Fibroblast of pulmonary artery (primary cell): ENCODE measurements around the gene CHAF1A.

Experiments used
- DNase-seq: peaks from one replicate; pipeline ENCODE4 v3.0.0-alpha.2; 2010; ENCODE audit warnings: low read depth
- H3K4me3 ChIP-seq: replicated peaks from 2 replicates; pipeline ENCODE4 v1.5.1; 2011; ENCODE audit warnings: low read depth, mild to moderate bottlenecking, control low read depth, low read length, moderate library complexity
- TF ChIP-seq, protein P1 (sequence below): IDR thresholded peaks from 2 replicates; pipeline ENCODE4 v1.5.1; 2011; ENCODE audit warnings: mild to moderate bottlenecking, control low read depth, low read length, inconsistent platforms; ENCODE audit errors: missing control alignments

CHAF1A gene

DNA sequence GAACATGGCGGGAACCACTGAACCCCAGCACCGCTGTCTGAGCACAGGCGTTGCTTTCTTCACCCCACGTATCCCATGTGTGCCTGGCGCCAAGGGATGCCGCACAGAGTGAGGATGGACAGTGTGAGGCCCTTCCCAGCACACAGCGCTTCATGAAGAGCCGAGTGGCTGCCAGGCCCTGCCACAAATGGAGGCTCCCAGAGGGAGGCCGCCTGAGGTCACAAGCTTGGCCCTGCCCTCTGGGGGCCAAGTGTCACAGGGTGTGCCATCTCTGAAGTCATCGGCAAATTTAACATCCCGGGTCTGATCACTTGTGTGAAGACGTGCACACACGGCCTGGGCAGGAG, 34.7 kb upstream of the CHAF1A start:
- H3K4me3 ChIP-seq, result no peak overlapping the region
- DNase-seq, result no peak
- TF ChIP-seq, protein P1, sequence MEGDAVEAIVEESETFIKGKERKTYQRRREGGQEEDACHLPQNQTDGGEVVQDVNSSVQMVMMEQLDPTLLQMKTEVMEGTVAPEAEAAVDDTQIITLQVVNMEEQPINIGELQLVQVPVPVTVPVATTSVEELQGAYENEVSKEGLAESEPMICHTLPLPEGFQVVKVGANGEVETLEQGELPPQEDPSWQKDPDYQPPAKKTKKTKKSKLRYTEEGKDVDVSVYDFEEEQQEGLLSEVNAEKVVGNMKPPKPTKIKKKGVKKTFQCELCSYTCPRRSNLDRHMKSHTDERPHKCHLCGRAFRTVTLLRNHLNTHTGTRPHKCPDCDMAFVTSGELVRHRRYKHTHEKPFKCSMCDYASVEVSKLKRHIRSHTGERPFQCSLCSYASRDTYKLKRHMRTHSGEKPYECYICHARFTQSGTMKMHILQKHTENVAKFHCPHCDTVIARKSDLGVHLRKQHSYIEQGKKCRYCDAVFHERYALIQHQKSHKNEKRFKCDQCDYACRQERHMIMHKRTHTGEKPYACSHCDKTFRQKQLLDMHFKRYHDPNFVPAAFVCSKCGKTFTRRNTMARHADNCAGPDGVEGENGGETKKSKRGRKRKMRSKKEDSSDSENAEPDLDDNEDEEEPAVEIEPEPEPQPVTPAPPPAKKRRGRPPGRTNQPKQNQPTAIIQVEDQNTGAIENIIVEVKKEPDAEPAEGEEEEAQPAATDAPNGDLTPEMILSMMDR, result no peak

DNA sequence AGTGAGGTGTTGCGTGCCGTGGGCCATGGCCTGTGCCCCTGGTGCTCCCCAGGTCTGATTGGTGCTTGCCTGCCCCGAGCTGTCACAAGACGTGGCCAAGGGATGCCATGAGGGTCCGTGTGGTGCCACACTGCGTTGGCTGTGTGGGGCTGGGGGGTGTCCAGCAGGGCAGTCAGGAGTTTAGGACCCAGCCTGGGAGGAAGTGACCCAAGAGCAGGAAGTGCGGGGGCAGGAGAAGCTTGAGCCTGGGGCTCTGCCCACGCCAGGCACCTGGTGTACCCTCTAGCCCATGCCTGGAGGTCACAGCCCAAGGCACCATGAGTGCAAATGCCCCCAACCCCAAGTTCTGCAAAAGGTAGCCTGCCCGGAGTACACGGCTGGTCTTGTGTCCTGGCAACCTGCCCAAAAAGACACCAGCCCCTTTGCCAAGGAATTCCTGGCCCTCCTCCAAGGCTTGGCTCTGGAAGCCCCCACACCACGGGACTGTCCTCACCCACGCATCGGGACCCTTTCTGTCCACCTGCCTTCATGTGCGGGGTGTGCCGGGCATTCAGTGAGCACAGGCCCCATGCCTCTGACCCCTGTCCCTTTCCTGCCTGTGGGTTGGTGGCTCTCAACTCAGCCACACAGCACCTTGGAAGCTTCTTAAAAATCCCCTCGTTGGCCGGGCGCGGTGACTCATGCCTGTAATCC, 34.2 kb upstream of the CHAF1A start:
- H3K4me3 ChIP-seq, result no peak overlapping the region
- TF ChIP-seq, protein P1, result no peak
- peak; percentile 35 for DNase-seq

DNA sequence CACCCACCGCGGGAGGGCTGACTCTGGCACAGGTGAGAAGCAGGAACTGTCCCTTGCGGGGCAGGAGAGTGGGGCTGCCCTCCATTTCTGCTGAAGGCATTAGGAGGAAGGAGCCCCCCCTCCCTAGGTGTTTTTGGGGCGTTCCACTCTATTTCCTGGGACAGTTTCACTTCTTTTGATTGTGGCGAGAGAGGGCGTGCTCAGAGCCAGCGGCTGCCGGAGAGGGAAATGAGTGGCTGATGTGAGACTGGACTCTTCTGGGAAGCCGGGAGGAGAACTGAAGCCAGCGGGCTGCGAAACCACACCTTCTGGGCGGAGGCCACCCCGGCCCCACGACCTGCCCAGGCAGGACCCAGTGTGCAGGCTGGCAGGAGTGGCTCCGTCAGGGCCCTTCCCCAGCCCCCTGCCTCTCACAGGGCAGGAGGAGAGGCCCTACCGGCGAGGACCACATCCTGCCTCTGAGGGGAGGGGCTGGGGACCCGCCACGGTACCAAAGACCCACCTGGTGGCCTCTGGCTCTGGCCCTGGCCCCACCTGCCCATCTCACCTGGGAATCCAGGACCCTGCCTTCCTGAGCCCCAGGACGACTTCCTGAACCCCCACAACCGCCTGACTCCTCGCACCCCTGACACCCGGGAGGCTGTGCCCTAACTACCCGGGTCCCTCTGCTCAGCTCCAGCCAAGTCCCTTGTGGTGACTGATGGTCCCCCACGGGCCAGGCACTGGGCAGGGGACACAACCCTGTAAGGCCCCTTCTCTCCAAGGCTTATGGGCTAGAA, 33.1 kb upstream of the CHAF1A start:
- TF ChIP-seq, protein P1, result no peak
- H3K4me3 ChIP-seq, result no peak overlapping the region
- DNase-seq, result no peak

DNA sequence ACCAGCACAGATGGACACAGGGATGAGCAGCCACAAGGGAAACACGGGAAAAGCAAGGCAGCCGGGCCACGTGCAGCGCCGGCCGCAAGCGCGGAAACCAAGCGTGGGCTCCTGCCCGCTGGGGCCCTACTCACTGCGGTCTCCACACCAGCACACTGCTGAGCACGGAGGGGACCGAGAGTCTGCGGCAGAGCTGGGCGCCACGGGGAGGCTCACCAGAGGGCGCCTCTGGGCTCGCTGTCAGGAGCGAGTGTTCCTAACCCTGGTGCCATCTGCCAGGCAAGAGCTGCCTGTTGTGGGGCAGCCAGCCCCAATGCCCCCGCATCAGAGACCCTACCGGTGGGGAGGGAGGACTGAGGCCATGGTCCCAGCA, 32.6 kb upstream of the CHAF1A start:
- TF ChIP-seq, protein P1, result peak; percentile 4
- no peak for DNase-seq
- H3K4me3 ChIP-seq, result no peak overlapping the region

DNA sequence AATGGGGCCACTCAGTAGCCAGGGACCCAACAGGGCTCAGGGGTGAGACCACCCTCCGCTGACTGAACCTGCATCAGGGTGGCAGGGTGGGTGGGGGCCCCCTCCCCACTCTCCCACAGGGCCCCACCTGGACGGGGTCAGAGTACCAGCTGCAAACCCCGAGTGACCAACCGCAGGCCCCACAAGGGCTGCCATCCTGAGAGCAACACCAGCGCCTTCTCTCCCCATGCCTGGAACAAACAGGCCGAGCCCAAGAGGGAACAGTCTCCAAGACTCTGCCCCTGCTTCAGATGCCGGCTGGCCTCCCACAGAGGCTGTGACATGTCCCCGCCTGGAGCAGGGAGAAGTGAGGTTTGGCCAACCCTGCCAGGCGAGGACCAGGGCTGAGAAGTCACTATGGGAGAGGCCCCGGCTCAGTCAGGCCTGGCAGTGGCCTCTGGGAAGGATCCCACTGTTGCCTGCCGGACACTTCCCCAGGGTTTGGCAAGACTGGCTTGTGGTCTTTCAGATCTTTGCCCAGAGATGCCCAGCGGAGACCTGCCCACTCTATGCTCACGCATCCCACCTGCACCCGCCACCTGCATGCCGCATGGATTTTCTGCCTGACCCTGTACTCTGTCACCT, 31.9 kb upstream of the CHAF1A start:
- TF ChIP-seq, protein P1, result no peak
- no peak for DNase-seq
- H3K4me3 ChIP-seq, result no peak overlapping the region

DNA sequence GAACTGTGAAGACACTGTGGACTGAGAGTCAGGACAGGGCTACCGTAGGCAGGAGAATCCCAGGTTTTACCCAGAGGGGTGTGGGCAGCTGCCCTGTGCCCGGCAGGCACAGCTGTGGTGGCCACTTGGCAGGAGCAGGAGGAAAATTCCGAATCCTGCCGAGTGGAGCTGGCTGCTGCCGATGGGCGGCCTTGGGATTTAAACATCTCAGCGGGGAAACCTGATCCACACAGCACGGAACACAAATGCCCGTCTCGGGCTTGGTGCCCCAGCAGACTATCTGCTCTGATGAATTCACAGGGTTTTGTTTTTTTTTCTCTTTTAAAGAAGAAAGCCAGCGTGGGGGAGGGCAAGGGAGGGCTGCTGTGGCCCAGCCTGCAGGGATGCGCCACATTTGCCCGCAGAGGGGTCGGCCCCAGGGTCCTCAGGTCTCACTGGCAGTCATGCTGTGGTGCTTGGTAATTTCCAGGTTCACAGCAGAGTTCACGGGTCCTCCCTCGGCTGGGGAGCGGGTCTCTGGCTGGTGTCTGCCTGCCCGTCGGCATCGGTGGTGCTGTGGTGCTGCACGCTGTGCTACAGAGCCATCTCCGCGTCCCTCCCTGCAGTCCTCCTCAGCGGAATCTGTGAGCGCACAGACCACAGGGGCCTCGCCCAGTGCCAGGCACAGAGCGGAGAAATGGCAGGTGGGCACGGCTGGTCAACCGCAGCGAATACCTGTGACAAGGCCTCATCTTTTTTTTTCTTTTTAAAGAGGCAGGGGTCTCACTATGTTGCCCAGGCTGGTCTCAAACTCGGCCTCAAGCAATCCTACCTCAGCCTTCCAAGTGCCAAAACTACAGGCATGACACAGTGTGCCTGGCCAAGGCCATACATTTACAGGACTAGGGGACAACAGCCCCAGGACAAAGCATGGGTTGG, 30.9 kb upstream of the CHAF1A start:
- H3K4me3 ChIP-seq, result no peak overlapping the region
- DNase-seq, result no peak
- TF ChIP-seq, protein P1, result no peak
